Large intestine (tissue), 3 donors: ENCODE data around the gene CYSTM1. TPM values are rescaled to one million over a fixed set of nuclear protein-coding genes. Genes with fewer than 3 reads are reported as not detected.

Experiments
- DNase-seq, 2 donors: peaks; one replicate each; pipeline versions ENCODE4 v3.0.0 to v3.0.0-alpha.2; 2013
- H3K27ac ChIP-seq: one replicate; pipeline ENCODE4 v1.5.1; 2013; ENCODE audit warnings: low read length
- H3K27me3 ChIP-seq: 2 replicates; pipeline ENCODE4 v1.6.1; 2013; ENCODE audit warnings: low read length; ENCODE audit not compliant: control insufficient read depth, insufficient read depth
- H3K36me3 ChIP-seq: 2 replicates; pipeline ENCODE4 v1.6.1; 2013; ENCODE audit warnings: low read length; ENCODE audit not compliant: control insufficient read depth, insufficient read depth
- H3K4me1 ChIP-seq: one replicate; pipeline ENCODE4 v1.6.1; 2013; ENCODE audit warnings: low read length; ENCODE audit not compliant: control insufficient read depth, insufficient read depth
- H3K4me3 ChIP-seq: one replicate; pipeline ENCODE4 v1.5.1; 2013; ENCODE audit warnings: low read length
- H3K9me3 ChIP-seq: one replicate; pipeline ENCODE4 v1.6.1; 2013; ENCODE audit warnings: mild to moderate bottlenecking, low read depth, low read length, moderate library complexity; ENCODE audit not compliant: control insufficient read depth
- WGBS: methylation state at CpG from one replicate; pipeline ENCODE4 v1.1.5; 2013; ENCODE audit warnings: low lambda C conversion rate; ENCODE audit not compliant: insufficient coverage; 5-methylcytosine and 5-hydroxymethylcytosine counted together
- polyA plus RNA-seq: library from polyadenylated mRNA; unstranded; fragments of 120-200 nt; gene quantifications from one replicate; pipeline ENCODE4 v1.2.1, GENCODE V29; 2013

Gene CYSTM1
- polyA plus RNA-seq, 1 donor = 94.5 TPM

DNA sequence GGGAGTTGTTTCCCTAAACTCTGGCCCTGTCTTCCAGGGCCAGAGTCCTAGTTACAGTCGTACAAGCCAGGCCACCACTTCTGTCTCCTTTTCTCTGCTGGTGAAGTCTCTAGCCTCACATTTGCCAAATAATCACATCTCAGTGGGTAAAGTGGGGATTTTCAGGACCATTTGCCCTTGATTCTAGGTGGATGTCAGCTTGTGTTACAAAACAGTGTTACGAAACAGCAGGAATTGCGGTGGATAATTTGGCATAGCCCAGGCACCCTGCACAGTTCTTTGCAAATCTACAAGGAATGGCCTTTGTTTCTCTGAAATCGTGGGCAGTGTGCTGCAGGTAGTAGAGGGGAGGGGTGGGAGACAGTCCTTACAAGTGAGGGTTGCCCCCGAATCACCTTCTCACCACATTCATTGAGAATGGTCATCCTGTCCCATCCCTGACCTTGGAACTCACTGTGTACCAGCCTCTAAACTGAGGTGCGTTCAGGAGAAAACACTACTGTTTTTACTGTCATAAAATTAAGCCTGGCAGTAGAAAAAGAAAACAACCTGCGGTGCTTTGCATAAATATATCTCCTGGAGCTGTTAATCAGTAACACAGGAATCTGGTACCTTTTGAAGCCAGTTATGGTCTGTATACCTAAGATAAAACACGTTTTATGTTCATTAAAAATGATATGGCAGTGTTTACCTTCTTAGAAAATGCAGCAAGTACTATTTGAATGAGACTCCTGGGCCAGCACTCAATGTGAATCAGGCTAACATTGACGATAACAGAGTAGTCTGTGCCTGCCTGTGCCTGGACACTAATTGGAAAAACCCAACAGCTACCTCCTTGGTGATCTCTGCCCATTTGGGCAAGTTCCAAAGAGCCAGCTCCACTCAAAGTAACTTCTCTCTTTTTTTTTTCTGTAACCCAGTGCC, 44.3 kb downstream of the CYSTM1 start:
- peak overlapping the region; percentile 62 for H3K27ac ChIP-seq
- no peaks in the 10 kb centered on the region for H3K36me3 ChIP-seq
- peak; percentile 54 to 87 for DNase-seq
- WGBS = 0% methylated on average over 1 of the region's 9 CpGs
- H3K4me3 ChIP-seq = no peak overlapping the region
- H3K9me3 ChIP-seq = no peaks in the 10 kb centered on the region
- peaks cover 82% of the 10 kb centered on the region for H3K4me1 ChIP-seq
- H3K27me3 ChIP-seq = no peaks in the 10 kb centered on the region

DNA sequence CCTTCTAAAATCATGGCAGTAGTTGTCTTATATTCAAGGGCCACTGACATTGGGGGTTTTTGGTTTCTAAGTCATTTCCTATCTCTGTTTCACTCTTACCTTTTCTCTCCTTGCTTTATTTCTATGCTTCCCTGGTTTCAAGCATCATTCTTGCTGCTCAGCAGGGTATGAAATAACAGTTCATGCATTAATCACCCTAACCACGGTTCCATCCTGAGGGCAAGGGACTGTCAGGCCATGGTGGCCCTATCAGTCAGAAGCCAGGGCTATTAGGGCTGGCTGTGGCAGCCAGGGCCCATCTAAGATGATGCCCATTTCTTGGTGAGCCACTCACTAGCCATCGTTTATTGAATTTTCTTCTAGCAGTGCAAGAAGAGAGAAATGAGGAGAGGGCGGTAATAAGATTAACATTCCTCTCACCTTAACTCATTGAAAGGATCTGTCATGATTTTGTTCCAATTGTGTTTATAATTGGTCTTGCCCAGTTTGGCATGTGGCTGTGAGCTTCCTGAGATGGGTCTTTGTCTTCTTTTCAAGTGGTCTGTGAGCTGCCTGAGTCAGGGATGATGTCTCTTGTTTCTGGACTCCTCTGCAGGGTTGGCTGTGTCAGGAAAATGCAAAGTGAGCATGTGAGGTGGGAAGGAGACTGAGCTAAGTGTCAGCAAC, 45.2 kb downstream of the CYSTM1 start:
- Histone ChIP-seq H3K36me3 (peaks cover 2% of the 10 kb centered on the region), H3K4me1 (peaks cover 81% of the 10 kb centered on the region)
- no CpG with 5 or more reads among the region's 3 CpGs for WGBS

DNA sequence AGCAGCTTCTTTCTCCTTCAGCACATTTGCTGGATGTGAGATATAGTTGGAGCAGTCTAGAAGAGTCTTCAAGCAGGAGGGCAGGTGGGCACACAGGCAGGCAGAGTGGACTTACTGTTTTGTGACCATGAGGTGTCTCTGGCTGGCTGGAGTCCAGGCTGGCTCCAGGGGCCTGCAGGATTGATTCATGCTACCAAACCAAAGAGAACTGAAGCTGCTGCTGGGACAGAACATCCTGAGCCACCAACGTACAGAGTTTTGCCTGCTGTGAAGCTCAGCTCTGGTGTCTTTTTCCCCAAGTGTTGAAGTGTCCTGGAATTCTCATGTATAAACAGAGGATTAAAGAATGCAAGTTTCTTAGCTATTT, 45.7 kb downstream of the CYSTM1 start:
- Histone ChIP-seq H3K36me3 (peaks cover 2% of the 10 kb centered on the region), H3K27ac (peak overlapping the region; percentile 51), H3K27me3 (no peaks in the 10 kb centered on the region), H3K9me3 (no peaks in the 10 kb centered on the region), H3K4me1 (peaks cover 85% of the 10 kb centered on the region), H3K4me3 (no peak overlapping the region)
- WGBS = no CpG with 5 or more reads among the region's 1 CpG
- DNase-seq = no peak

More for the DNA sequence above, 45.2 kb downstream of the CYSTM1 start:
- no peaks in the 10 kb centered on the region for H3K27me3 ChIP-seq
- no peak overlapping the region for H3K4me3 ChIP-seq
- H3K9me3 ChIP-seq = no peaks in the 10 kb centered on the region
- no peak for DNase-seq
- H3K27ac ChIP-seq = peak overlapping the region; percentile 51

DNA sequence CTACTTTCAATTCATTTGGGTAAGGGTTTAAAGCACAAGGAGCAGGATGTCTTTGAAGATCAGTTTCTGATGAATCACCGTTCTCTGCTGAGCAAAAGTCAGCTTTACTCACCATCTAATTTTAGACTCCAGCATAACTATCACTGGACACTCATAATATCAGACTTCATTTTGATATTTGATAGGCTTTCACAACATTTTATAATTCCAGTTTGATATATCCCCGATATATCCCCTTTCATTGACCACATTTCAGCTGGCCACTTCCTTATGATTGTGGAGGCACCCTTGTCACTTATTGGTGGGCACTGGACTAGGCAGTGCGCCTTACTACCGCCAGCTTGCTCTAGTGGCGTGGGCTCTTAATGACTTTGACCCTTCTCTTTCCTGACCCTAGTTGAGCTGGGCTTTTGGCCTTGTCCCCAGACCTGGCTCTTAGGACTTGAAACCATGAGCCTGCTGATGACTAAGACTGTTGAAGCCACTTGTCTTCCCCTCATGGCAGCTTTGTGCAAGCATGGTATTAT, 46.8 kb downstream of the CYSTM1 start:
- Histone ChIP-seq H3K27ac (peak overlapping the region; percentile 52), H3K4me1 (peaks cover 77% of the 10 kb centered on the region), H3K27me3 (no peaks in the 10 kb centered on the region), H3K9me3 (no peaks in the 10 kb centered on the region), H3K36me3 (peaks cover 2% of the 10 kb centered on the region), H3K4me3 (no peak overlapping the region)
- DNase-seq = no peak
- WGBS = 100% methylated on average over 1 of the region's 5 CpGs

DNA sequence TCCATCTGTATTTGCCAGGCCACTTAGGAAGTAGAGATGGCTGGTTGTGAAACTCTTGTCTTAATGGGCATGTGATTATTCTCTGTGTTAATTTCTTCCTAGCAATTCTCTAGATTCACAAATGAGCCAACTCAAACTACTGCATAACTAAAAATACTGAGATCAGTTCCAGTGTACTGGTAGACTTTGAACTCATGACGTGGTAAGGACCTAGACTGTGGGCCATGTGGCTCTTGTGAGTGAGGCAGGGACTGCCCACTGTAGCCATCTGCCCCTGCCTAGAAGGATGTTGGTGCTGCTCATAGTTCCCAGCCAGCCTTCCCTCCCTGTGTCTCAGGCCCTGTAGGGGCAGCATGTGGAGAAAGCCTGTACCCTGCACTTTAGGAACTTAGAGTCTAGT, 47.4 kb downstream of the CYSTM1 start:
- no peaks in the 10 kb centered on the region for H3K9me3 ChIP-seq
- no peak overlapping the region for H3K4me3 ChIP-seq
- peak; percentile 80 to 91 for DNase-seq
- peaks cover 2% of the 10 kb centered on the region for H3K36me3 ChIP-seq
- H3K27ac ChIP-seq = peak overlapping the region; percentile 52
- peaks cover 74% of the 10 kb centered on the region for H3K4me1 ChIP-seq
- WGBS = no CpG with 5 or more reads among the region's 1 CpG
- no peaks in the 10 kb centered on the region for H3K27me3 ChIP-seq

DNA sequence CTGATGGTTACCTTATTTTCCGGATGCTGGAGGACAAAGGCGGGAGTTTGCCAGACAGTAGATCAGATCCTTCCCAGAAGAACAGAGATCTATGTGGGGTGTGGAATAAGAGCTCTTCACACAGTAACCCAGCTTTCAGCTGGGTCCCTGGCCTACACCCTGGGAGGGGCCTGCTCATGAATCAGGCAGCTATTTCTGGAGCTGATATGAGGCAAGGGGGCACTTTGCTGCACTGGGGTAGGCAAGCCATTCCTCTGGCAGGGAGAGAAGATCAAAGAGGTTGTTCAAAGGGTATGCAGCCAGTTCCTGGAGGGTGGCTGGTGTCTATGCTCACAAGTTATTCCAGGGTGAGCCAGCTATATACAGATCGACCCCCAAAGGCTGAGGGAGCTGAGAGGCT, 48.6 kb downstream of the CYSTM1 start:
- no peaks in the 10 kb centered on the region for H3K27me3 ChIP-seq
- no CpG with 5 or more reads among the region's 3 CpGs for WGBS
- peaks cover 2% of the 10 kb centered on the region for H3K36me3 ChIP-seq
- H3K4me3 ChIP-seq = no peak overlapping the region
- no peaks in the 10 kb centered on the region for H3K9me3 ChIP-seq
- DNase-seq = peak in 1 of 2 donors; percentile 66
- H3K27ac ChIP-seq = peak overlapping the region; percentile 52
- peaks cover 74% of the 10 kb centered on the region for H3K4me1 ChIP-seq

DNA sequence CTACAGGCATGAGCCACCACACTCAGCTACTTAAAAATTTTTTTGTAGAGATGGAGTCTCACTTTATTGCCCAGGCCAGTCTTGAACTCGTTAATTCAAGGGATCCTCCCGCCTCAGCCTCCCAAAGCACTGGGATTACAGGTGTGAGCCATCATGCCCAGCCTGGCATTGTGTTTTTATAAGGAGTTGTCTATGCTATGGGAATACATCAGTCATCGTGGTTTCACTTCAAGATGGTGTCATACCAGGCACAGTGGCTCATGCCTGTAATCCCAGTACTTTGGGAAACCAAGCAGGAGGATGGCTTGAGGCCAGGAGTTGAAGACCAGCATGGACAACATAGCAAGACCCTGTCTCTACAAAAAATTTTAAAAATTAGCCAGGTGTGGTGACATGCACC, 49.7 kb downstream of the CYSTM1 start:
- Histone ChIP-seq H3K4me1 (peaks cover 69% of the 10 kb centered on the region), H3K36me3 (peaks cover 2% of the 10 kb centered on the region), H3K9me3 (no peaks in the 10 kb centered on the region), H3K27me3 (no peaks in the 10 kb centered on the region), H3K27ac (no peak overlapping the region), H3K4me3 (no peak overlapping the region)
- no CpG with 5 or more reads among the region's 3 CpGs for WGBS
- DNase-seq = no peak

DNA sequence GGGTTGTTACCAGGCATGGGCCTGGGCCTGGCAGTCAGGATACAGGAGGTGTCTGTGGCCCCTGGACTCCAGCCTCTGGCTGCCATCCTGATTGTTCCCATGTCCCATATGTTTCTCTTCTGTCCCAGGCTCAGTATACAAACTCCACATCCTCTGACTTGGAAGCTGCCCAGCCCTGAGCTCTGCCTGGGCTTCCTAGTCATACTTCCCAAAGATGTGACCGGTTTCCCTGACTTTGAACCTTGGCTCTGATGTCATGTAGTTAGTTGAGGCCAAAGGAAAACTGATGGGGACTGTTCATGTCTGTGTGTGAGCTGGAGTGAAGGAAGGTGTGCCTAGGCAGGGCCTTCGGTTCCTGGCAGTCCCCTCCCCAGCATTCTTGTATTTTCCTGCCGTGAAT, 50.4 kb downstream of the CYSTM1 start:
- peaks cover 2% of the 10 kb centered on the region for H3K36me3 ChIP-seq
- H3K27me3 ChIP-seq = no peaks in the 10 kb centered on the region
- H3K4me3 ChIP-seq = no peak overlapping the region
- DNase-seq = peak in 1 of 2 donors; percentile 60
- no peaks in the 10 kb centered on the region for H3K9me3 ChIP-seq
- no CpG with 5 or more reads among the region's 3 CpGs for WGBS
- no peak overlapping the region for H3K27ac ChIP-seq
- H3K4me1 ChIP-seq = peaks cover 62% of the 10 kb centered on the region

DNA sequence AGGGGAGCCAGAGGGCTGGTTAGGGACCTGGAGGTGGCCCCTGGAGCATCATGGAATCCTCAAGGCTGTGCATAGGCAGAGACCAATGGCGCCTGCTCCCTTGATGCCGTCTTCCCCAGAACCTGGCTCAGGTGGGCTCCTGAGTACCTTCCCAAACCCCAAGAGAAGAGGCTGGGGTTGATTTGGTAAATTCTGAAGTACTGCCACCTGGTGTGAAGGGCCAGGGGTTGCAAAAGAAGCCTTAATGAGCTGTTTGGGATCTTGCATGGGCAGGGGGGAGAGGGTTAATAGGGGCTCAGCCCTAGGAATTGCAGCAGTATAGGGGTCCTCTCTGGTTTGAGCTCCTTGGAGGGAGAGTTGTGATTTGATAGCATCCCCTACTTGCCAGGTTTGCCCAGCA, 52.1 kb downstream of the CYSTM1 start:
- peaks cover 46% of the 10 kb centered on the region for H3K4me1 ChIP-seq
- H3K27ac ChIP-seq = no peak overlapping the region
- H3K36me3 ChIP-seq = peaks cover 2% of the 10 kb centered on the region
- no peak overlapping the region for H3K4me3 ChIP-seq
- WGBS = no CpG with 5 or more reads among the region's 2 CpGs
- no peaks in the 10 kb centered on the region for H3K9me3 ChIP-seq
- DNase-seq = no peak
- no peaks in the 10 kb centered on the region for H3K27me3 ChIP-seq

DNA sequence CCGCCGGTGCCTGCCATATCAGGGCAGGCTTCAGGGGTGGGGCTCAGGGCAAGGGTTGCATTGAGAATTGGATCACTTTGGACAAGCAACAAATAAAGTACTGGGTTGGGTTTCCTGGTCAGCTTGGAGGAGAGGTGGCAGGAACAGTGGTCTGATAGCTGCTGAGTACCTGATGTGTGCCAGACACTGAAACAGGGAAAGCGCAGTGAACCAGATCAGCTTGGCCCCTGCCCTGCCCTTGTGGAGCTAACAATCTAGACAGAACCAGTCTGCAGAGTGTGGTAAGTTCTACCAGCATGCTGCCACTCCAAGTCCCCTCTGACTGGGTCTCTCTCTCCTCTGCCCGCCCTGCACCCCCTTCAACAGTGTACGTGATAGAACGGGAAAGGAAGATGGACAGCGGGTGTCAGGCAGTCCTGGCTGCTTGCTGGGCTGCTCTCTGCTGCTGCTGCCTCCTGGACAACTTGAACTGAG, 53.4 kb downstream of the CYSTM1 start:
- peak in 1 of 2 donors; percentile 71 for DNase-seq
- no peak overlapping the region for H3K4me3 ChIP-seq
- no peaks in the 10 kb centered on the region for H3K27me3 ChIP-seq
- peak overlapping the region; percentile 60 for H3K27ac ChIP-seq
- peaks cover 33% of the 10 kb centered on the region for H3K4me1 ChIP-seq
- no peaks in the 10 kb centered on the region for H3K9me3 ChIP-seq
- peaks cover 4% of the 10 kb centered on the region for H3K36me3 ChIP-seq
- 21% methylated on average over 2 of the region's 7 CpGs for WGBS
